AG10803 (cell line): ENCODE results near the gene TNS1.

Experiments
- DNase-seq: peaks from one replicate; pipeline ENCODE4 v3.0.0; 2010; ENCODE audit warnings: low read depth
- H3K4me3 ChIP-seq: 2 replicates; pipeline ENCODE4 v1.5.1; 2011; ENCODE audit warnings: mild to moderate bottlenecking, low read length, control low read depth
- TF ChIP-seq, protein P1 (sequence below): conservative IDR thresholded peaks from 2 replicates; pipeline ENCODE4 v1.5.1; 2011; ENCODE audit warnings: mild to moderate bottlenecking, low read length, control low read depth, inconsistent platforms

Gene TNS1

DNA sequence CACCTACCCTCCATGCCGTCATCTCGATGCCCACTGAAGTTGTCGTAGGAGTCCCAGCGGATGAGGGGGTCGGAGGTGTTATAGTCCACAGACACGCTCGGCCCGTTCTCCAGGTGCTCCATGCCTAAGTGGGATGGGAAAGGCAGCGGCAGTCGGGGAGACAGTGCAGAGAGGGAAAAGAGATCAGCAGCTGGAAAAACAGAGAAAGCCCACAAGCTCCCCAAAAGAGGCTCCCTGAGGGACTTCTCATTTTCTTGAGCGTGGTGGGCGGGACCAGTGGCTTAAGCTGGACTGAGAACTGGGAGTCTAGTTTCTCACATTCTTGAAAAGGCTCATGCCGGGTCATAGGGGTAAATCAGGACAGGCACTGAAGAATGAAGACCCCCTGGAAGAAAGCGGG lies 121.9 kb downstream of the TNS1 start:
- DNase-seq = no peak
- TF ChIP-seq, protein P1, sequence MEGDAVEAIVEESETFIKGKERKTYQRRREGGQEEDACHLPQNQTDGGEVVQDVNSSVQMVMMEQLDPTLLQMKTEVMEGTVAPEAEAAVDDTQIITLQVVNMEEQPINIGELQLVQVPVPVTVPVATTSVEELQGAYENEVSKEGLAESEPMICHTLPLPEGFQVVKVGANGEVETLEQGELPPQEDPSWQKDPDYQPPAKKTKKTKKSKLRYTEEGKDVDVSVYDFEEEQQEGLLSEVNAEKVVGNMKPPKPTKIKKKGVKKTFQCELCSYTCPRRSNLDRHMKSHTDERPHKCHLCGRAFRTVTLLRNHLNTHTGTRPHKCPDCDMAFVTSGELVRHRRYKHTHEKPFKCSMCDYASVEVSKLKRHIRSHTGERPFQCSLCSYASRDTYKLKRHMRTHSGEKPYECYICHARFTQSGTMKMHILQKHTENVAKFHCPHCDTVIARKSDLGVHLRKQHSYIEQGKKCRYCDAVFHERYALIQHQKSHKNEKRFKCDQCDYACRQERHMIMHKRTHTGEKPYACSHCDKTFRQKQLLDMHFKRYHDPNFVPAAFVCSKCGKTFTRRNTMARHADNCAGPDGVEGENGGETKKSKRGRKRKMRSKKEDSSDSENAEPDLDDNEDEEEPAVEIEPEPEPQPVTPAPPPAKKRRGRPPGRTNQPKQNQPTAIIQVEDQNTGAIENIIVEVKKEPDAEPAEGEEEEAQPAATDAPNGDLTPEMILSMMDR = no peak
- no peak overlapping the region for H3K4me3 ChIP-seq

DNA sequence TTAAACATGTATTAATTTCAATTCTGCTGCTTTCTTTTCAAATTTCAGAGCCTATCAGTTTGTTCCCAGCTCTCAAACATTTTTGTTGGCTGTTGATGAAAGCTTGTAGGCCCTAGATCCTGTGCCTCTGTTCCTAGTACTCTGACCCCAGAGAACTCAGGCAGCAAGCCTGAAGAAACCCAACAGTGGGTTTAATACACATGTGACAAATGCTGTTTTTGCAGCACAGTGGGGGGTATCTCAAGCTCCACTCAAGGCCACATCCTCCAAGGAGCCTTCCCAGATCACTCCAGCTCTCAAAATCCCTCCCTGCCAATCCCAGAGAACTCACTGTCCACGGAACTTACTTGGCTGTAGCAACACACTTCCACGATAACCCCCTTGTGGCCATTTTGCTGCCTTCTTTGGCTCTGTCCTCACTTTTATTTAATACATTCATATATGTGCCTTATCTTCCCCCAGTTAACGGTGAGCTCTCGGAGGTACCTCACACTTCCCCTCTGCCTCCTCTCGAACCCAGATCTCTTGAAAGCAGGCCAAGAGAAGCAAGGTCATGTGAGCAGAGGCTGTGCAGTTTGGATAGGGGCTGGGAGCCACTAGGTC lies 122.4 kb downstream of the TNS1 start:
- no peak for DNase-seq
- H3K4me3 ChIP-seq = no peak overlapping the region
- TF ChIP-seq, protein P1 = peak; percentile 21; the same call in 1 of the 2 replicates

DNA sequence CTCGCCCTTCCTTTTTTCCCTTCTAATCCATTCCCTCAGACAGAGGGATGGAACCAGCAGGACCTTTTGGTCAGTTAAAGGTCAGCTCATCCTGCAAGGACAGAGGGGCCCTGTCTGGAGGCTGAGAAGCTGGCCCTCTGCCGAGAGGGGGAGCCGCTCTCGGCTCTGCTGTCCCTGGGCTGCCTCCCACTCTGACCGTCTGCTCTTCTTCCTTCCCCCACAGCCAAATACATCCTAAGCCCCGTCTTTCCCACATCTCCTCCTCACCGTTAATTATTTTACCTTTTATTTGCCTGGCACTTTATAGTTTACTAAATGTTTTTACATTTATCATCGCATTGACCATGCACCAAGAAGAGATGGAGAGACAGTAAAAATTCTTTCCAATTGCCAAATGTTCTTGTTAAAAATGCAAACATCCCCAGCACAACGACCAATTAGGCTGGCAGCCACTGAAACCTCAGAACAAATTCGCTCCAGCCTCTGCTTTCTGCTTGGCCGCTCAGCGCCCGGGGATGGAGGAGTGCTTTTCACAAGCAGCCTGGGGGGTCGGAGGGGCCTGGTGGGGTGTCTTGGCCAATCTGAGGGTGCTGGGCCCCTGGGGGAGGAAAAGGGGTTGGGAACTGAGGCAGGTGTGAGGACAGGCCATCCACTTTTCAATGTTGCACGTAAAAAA lies 123.7 kb downstream of the TNS1 start:
- peak; percentile 57 for DNase-seq
- no peak overlapping the region for H3K4me3 ChIP-seq
- TF ChIP-seq, protein P1 = no peak

DNA sequence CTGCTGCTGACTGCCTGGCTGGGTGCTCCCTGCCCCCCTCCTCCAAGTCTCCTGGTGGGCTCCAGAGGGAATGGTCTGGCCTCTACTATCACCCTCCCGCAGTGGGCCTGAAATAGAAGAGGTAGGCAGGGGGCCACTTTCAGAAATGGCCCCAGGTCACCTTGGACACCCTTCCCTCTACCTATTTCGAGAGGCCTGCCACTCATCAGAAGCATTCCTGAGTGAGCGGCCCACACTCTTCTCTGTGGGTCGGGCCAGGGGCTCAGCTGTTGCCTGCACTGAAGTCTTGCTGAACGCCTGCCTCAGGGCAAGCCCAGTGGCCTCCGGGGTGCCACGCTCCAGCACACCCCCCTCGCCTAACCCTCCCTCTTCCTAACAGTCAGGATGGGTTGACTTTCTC lies 124.9 kb downstream of the TNS1 start:
- no peak for DNase-seq
- H3K4me3 ChIP-seq = no peak overlapping the region
- TF ChIP-seq, protein P1 = no peak

DNA sequence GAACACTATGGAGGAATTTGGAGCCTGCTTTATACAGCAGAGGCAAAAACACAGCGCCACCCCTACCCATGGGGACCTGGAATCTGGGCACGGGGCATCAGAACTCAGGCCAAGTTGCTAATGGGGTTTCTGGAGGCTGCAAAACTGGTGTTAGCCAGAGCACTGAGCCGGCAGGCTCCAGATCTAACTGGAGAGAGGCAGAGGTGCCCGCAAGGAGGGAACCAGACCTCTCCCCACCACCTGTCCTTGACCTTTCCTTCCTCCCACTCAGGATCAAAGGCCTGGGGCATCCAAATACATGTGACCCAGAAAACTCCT lies 126.6 kb downstream of the TNS1 start:
- DNase-seq = no peak
- TF ChIP-seq, protein P1 = no peak
- no peak overlapping the region for H3K4me3 ChIP-seq

DNA sequence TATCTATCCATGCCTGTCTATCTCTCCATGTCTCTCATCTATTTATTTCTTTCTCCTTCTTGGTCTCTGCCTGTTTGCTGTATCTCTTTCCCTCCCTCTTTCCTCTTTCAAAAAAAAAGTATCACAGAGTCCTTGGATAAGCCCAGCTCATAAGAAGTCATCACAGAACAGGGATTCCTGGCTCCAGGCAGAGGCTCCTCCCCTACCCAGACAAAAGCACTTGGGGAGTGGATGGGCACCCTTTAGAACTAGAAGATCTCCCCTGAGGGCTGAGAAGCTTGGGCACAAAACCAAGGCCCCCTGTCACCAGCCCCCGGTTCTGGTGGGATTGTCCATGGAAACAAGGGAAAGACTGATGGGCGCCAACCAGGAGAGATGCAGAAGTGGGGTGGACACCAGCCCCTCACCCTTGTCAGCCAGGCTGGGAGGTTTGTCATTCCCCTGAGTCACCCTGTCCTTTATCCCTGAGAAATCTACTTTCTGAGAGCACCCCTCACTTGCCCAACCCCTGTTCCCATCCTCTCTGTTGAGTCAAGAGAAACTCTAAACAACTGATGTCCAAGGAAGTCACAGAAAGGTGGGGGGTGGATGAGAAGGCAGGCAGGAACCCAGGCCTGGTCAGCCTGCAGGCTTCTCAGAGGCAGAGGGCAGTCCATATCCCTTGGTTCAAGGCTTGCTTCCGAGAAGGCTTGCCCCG lies 127.1 kb downstream of the TNS1 start:
- TF ChIP-seq, protein P1 = no peak
- DNase-seq = no peak
- H3K4me3 ChIP-seq = no peak overlapping the region

DNA sequence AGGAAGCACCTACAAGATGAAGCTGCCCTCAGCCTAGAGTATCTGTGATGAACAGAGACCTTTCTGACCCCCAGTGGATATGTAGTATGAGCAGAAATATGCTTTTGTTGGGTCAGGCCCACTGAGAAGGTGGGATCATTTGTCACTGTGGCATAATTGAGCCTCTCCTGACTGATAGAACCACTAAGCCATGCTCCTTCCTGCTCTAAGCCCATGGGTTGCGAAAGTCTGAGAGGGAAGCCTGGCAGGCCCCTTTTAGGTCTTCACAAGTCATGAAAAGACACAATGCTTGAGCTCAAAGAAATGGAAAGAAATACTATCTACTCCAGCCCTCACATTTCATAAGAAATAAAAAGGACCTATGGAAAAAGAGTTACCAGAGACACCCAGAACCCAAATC lies 127.7 kb downstream of the TNS1 start:
- TF ChIP-seq, protein P1 = no peak
- no peak overlapping the region for H3K4me3 ChIP-seq
- peak; percentile 35 for DNase-seq
